ELR (cell line): Measurements from ENCODE around the gene CHCHD3.
A peak's percentile ranks its signal among the peaks of the same experiment; 100 is the strongest.
"Not testable (repeated sequence)": the region's sequence is repeated elsewhere in the genome, so short reads cannot be mapped to it uniquely, and the experiment has no call there.

Experiments used
- DNase-seq: peaks from one replicate; pipeline ENCODE4 v3.0.0-alpha.2; 2015; ENCODE audit warnings: low read depth

CHCHD3 gene

GRCh38 chr7:132953468-132953867 is 128.4 kb downstream of the CHCHD3 start:
- no peak for DNase-seq

DNA sequence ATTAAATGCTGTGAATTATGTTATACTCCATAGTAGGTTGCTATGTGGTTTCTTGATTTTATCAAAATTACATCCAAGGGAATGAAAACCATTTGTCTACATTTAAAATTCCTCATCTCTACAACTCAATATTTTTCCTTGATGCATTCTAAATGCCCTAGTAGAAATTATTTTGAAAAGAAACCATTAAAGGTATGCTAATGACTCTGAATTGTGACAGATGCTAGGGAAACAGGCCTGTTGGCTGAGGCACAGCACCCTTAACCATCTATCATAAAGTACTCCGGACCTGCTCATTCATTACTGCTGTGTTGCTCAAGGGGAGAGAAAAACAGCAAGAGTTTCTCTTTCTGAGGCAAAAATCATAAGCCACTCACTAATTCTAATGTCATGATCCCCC is 131.2 kb downstream of the CHCHD3 start:
- no peak for DNase-seq

- DNase-seq, result no peak
Measured at GRCh38 chr7:132947011-132947410, 134.9 kb downstream of the CHCHD3 start.

DNA sequence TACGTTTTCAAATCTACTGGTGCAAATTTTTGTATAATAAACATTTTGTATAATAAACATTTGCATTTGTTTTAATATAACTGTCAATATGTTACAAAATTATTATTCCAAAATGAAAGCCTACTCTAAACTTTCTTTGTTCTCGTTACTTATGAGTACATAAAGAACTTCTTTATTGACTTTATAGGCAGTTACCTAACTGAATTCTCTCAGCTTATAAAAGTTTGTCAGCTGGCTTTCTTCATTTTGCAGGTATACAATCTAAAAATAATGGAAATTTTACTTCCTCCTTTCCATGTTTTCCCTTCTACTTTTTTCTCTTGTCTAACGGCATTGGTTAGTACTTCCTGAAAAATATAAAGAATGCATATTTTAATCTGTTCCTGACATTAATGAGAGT is 137.1 kb downstream of the CHCHD3 start:
- no peak for DNase-seq

DNA sequence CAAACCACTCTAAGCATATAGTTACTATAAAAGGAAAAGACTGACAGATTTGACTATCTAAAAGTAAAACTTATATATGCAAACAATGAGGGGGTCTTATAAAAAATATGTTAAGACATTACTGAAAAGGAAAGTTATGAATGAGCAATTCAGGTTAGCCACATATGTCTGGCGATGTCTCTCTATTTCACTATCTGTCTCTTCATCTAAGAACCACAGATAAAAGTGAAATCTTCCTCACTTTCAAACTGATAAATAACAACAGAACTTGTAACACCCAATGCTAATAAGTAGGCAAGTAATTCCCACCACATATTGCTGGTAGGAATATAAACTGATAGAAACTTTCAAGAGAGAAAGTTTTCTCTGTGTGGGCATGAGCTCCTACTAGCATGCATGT is 138.2 kb downstream of the CHCHD3 start:
- no peak for DNase-seq

- no peak for DNase-seq
Measured at GRCh38 chr7:132942701-132943100, 139.2 kb downstream of the CHCHD3 start.

GRCh38 chr7:132941905-132942304 is 140.0 kb downstream of the CHCHD3 start:
- DNase-seq, result no peak

- no peak for DNase-seq
Measured at GRCh38 chr7:132941428-132941827, 140.5 kb downstream of the CHCHD3 start.

DNA sequence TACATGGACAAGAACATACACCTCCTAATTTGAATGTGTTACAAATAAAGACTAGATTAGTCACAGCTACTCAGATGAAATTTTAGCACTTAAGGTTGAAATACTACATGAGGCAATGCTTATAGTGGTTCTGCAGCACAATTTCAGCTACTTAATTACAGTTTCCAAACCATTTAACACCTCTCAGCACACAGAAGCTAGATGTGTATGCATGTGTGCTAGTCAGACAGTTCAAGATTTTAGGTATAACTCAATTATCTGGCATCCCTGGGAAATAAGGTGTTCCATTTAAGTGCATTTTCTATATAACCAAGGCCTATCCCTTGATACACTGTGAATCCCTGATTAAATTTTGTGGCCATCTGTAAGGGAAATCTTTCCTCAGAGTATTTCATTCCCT is 141.8 kb downstream of the CHCHD3 start:
- no peak for DNase-seq

DNA sequence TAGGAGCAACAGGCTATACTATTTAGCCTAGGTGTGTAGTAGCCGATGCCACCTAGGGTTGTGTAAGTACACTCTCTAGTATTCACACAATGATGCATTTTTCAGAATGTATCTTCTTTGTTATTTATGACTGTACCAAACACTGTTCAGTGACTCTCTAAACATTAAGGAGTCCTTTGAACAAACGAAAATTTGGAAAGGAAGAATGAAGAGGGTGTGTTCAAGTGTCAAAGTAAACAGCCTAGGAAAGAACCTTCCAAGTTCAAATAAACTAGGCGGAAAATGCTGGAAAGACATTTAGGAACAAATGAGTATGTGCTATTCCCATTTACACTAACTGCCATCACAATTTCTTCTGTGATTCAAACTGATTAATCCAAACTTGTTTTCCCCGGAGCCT is 142.4 kb downstream of the CHCHD3 start:
- no peak for DNase-seq

GRCh38 chr7:132937286-132937685 is 144.6 kb downstream of the CHCHD3 start:
- no peak for DNase-seq

DNA sequence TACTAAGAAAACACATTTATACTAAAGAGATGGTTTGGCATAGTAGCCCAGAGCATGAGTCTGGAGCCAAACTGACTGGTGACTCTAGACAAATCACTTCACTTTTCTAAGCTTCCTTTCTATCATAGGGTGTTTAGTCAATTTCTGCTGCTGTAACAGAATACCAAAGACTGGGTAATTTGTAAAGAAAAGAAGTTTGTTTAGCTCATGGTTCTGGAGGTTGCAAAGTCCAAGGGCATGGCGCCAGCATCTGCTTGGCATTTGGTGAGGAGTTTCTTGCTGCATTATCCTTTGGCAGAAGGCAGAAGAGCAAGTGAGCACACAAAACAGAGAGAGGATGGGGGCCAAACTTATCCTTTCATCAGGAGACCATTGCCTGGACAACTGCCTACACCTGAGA is 146.3 kb downstream of the CHCHD3 start:
- no peak for DNase-seq

GRCh38 chr7:132934017-132934416 is 147.9 kb downstream of the CHCHD3 start:
- DNase-seq, result no peak

DNA sequence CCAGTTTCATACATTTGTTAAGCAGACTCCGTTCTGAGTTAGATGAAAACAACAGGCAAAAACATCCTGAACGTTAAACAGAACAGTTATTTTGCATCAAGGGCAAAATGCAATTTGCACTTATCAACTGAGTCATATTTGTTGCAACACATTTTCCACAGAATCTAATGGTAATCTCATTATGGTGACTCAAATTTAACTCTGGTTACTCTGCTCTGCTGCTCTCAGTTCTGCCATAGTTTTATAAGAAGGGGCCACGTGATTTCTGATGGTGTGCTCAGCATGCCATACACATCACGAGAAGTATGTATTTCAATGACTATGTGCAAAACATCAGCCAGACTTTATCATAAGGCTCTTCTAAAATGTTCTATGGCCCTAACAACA is 148.8 kb downstream of the CHCHD3 start:
- peak; percentile 53 for DNase-seq

GRCh38 chr7:132932296-132933071 is 149.4 kb downstream of the CHCHD3 start:
- DNase-seq, result no peak

- DNase-seq, result peak; percentile 10
Measured at GRCh38 chr7:132930881-132931280, 151.0 kb downstream of the CHCHD3 start.

DNA sequence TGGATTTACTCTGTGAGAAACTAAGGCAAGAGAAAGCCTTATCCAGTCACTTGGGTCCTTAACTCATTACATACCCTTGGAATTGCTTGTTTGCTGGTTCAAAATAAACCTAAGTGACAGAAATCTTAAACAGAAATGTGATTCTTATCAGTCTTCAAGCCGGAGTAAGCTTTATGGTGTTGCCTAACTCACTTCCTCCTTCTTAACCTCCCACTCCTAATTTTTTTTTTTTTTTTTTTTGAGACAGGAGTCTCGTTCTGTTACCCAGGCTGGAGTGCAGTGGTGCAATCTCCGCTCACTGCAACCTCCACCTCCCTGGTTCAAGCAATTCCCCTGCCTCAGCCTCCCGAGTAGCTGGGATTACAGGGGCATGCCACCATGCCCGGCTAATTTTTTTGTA is 151.9 kb downstream of the CHCHD3 start:
- DNase-seq, result not testable (repeated sequence)

DNA sequence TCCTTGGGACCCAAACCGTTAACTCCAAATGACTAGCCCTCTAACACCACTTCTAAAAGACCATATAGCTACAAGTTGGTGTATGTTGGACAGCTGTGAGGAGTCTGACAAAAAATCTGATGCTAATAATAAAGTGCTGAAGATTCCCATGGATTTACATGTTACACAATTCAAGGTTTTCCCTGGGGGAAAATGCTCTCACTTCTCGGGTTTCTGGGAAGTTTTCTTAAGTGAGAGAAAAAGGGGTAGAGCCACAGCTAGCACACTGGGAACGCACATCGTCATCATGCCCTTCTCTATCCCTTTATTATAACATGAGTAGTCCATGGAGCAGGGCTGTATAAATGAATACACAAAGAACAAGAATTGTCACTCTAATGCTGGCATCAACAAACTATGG is 162.1 kb downstream of the CHCHD3 start:
- DNase-seq, result no peak

DNA sequence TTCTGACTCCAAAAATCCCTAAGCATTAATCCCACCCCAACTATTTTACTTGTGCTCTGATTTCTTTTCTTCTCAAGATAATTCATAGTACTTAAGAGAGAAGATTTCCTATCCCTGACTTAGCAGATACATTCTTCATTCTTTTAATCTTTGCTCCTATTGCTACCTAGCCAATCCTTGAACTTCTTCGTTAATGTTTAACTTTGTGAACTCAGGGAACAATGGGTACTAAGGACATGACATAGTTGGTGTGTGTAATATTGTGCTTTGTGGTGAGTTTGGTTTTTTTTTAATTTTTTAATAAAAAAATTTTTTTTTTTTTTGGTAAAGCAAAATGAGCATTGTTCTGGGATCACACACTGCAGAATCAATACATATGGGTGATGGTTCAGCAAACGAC is 166.2 kb downstream of the CHCHD3 start:
- DNase-seq, result no peak

DNA sequence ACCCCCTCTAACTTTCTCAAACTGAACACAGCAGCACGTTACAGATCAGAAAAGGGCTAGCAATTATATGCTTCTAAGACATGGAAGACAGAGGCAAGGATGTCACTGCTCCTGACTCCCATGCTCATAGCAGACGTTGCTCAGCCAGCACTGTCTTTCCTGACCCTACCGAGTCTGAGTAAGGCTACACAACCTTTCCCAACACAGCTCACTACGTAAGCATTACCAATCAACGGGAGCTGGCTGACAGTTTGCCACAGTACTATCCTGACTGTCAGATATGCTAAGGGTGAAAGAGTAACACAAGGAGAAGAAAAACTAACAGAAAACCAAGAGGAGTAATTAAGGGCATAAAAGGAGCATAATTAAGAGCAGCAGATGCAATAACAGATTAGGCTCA is 171.2 kb downstream of the CHCHD3 start:
- no peak for DNase-seq

DNA sequence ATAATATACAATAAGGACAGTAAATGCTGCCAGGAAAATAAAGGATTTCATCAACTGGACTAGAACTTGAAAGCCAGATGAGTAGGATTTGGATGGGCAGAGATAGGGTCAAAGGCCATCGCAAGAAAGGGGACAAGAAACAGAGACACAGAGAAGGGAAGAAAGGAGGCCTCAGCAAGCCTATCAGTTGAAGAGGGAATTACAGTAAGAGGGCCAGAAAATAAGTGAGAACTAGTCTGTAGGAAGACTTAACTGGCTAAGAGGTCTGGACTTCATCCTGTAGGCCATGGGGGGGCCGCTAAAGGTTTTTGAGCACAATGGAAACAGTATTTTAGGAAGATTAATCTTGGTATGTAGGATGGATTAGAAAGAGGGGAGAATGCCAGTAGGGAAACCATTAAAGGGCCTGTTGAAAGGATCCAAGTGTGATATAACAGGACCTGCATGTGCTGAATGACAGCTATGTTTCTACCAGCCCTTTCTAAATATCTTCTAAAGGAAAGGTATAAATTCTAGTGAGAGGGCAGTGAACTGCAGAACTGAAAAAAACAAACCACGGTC is 174.4 kb downstream of the CHCHD3 start:
- DNase-seq, result no peak

DNA sequence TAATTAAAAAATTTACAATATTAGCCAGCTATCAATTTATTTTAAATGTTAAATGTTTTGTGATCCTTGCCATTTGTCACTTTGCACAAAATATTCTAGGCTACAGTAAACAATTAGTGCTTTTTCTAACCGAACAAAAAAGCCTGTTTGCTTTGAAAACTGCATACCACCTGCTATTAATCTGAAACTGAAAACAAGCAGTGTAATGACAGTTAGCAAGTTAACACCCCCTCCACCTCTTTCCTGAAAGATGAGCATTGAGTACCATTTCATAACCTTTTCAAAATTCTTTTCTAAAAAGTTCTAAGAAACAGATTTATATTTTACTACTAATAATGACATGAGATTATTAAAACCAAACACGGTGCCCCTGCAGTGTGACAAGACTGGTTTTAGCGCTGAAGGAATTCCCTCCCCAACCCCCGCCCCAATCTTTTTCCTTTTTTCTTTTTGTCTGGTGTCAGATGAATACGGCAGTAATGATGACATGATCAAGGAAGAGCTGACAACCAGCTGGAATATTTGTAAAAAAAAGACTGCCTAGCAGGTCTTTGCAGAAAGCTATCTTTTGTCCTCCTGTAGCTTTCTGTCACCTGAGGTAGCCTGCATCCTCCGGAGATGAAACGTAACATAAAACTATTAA is 175.6 kb downstream of the CHCHD3 start:
- DNase-seq, result no peak

DNA sequence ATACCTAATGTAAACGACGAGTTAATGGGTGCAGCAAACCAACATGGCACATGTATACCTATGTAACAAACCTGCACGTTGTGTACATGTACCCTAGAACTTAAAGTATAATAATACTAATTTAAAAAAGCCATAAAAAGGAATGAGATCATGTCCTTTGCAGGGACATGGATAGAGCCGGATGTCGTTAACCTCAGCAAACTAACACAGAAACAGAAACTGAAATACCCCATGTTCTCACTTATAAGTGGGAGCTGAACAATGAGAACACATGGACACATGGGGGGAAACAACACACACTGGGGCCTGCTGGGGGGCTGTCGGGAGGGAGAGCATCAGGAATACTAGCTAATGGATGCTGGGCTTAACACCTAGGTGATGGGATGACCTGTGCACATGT is 176.8 kb downstream of the CHCHD3 start:
- DNase-seq, result not testable (repeated sequence)

DNA sequence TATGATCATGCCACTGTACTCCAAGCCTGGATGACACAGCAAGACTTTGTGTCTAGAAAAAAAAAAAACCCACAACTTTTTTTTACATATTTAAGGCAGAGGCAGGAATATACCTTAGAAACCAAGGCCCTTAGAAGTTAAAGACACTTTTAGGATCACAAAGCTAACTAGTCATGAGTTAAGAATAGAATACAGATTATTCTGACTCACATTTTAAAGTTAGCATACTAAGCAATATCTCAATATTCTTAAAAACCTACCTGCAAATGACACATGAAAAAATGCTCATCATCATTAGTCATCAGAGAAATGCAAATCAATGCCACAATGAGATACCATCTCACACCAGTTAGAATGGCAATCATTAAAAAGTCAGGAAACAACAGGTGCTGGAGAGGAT is 177.7 kb downstream of the CHCHD3 start:
- DNase-seq, result peak; percentile 27
